HEK293 (cell line): ENCODE data around the gene RTKN2.

Source experiments
- GLI2 ChIP-seq: fragments of 450-650 bp; formaldehyde crosslinking; IDR thresholded peaks from 2 replicates; pipeline ENCODE4; 2017; ENCODE audit warnings: missing biosample characterization, missing genetic modification characterization, low read depth, borderline replicate concordance
- YY1 ChIP-seq: fragments of 450-650 bp; formaldehyde crosslinking; IDR thresholded peaks from 2 replicates; pipeline ENCODE4 v1.5.1; 2018; ENCODE audit warnings: missing biosample characterization, missing genetic modification characterization
- ZBTB7A ChIP-seq: fragments of 450-650 bp; formaldehyde crosslinking; IDR thresholded peaks from 2 replicates; pipeline ENCODE4 v1.5.1; 2016; ENCODE audit warnings: low read depth, missing biosample characterization, missing genetic modification characterization
- ZNF16 ChIP-seq: fragments of 450-650 bp; formaldehyde crosslinking; IDR thresholded peaks from 2 replicates; pipeline ENCODE4 v1.5.1; 2016; ENCODE audit warnings: low read depth, missing biosample characterization, missing genetic modification characterization
- ZNF629 ChIP-seq: fragments of 450-650 bp; formaldehyde crosslinking; IDR thresholded peaks from 2 replicates; pipeline ENCODE4 v1.5.1; 2017; ENCODE audit warnings: missing biosample characterization, missing genetic modification characterization
- ZNF777 ChIP-seq: fragments of 450-650 bp; formaldehyde crosslinking; IDR thresholded peaks from 2 replicates; pipeline ENCODE4 v1.5.1; 2017; ENCODE audit warnings: missing biosample characterization, missing genetic modification characterization, borderline replicate concordance

DNA sequence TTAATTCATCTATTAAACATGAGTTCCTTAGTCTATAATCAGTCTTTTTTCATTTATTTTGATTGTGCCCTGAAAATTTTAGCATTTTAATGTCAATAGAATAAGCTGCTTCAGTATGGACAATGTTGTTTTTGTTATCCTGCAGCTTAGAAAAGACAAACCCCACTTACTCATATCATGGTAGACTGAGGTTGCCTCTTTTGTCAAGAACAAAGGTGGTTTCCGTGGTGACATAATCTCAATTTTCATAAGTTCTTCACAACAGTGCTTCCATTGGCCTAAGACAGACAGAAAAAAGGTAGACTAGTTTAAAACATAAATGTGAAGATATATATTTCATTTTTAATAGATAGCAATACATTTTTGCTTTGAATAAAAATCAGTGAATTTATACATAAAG is 69.1 kb downstream of the RTKN2 start:
- TF ChIP-seq ZBTB7A (tag by site-specific recombination), result no peak
- TF ChIP-seq ZNF16, result no peak
- no peak for TF ChIP-seq ZNF629 (tag by site-specific recombination)
- no peak for TF ChIP-seq GLI2 (tag by site-specific recombination)
- TF ChIP-seq YY1, result no peak
- TF ChIP-seq ZNF777 (tag by site-specific recombination), result no peak
